Esophagus squamous epithelium (tissue), 5 donors: ENCODE measurements around the gene TAF1. TPM values are rescaled to one million over a fixed set of nuclear protein-coding genes. Genes with fewer than 3 reads are reported as not detected.

ENCODE experiments used
- DNase-seq: peaks from one replicate; lab custom pipeline; 2025; lab: John Stamatoyannopoulos, UW
- H3K27ac ChIP-seq, 4 donors: fragments of 200-600 bp; sonication (generic); one replicate each; pipeline ENCODE4 v1.5.1; 2016 to 2019; ENCODE audit warnings: mild to moderate bottlenecking in 1 of 4
- H3K27me3 ChIP-seq, 4 donors: fragments of 200-600 bp; sonication (generic); 1 replicate in 3 of 4; 2 replicates in 1 of 4; pipeline versions ENCODE4 v1.5.1 to v1.6.0; 2017 to 2021; ENCODE audit warnings: antibody characterized with exemption in 1 of 4
- H3K36me3 ChIP-seq, 3 donors: fragments of 200-600 bp; sonication (generic); one replicate each; pipeline ENCODE4 v1.5.1; 2016 to 2019
- H3K4me1 ChIP-seq, 3 donors: fragments of 200-600 bp; sonication (generic); one replicate each; pipeline ENCODE4 v1.5.1; 2017 to 2019
- H3K4me3 ChIP-seq, 4 donors: fragments of 200-600 bp; sonication (generic); 1 replicate in 3 of 4; 2 replicates in 1 of 4; pipeline ENCODE4 v1.5.1; 2016 to 2019; ENCODE audit warnings: mild to moderate bottlenecking in 2 of 4, moderate library complexity in 1 of 4
- H3K9me3 ChIP-seq, 3 donors: fragments of 200-600 bp; sonication (generic); one replicate each; pipeline ENCODE4 v1.5.1; 2016 to 2019
- POLR2A ChIP-seq, 4 donors: fragments of 450-650 bp; IDR thresholded peaks; one replicate each; pipeline ENCODE4 v1.6.1; 2017; ENCODE audit warnings: antibody characterized with exemption in 4 of 4, mild to moderate bottlenecking in 4 of 4, moderate library complexity in 3 of 4
- WGBS, 2 donors: methylation state at CpG; one replicate each; pipeline ENCODE4 v1.1.5; 2018; 5-methylcytosine and 5-hydroxymethylcytosine counted together
- intact Hi-C: fragments of 100-400 bp; cut with DNase I; formaldehyde crosslinking; loops from one replicate; pipeline ENCODE4 v1.15.0; 2022
- total RNA-seq, 4 donors: library from RNA; depleted of rRNA; stranded (reverse); fragments of >200 nt; gene quantifications; one replicate each; pipeline ENCODE4 v1.1.0, GENCODE V29; 2016
- TF ChIP-seq, protein P1 (sequence below), 6 experiments: fragments of 450-650 bp in 4 of 6; fragments of 200-600 bp in 2 of 6; sonication (generic) in 2 of 6; IDR thresholded peaks; one replicate each; pipeline ENCODE4 v1.5.1; 2016 to 2019; ENCODE audit warnings: antibody characterized with exemption in 6 of 6, mild to moderate bottlenecking in 4 of 6, moderate library complexity in 4 of 6
- donor health status: DM: yes; HTN: yes; CAD: no.

TAF1 gene
- total RNA-seq, 4 donors from 2014 or later, result 18.6 to 54.2 (median 22.6) TPM

DNA sequence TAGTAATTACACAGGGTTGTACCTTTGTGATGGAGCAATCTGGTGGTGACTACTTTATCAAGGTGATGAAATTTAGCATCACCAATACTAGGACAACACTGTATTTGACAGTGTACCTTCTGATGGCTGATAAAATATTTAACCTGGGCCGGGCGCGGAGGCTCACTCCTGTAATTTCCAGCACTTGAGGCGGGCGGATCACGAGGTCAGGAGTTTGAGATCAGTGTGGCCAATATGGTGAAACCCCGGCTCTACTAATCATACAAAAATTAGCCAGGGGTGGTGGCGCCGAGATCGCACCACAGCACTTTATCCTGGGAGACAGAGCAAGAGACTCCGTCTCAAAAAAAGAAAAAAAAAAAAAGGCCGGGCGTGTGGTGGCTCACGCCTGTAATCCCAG lies 1.9 kb upstream of the TAF1 start:
- Histone ChIP-seq H3K4me3 (no peak overlapping the region), H3K36me3 (no peaks in the 10 kb centered on the region), H3K27ac (no peak overlapping the region), H3K4me1 (peaks cover 5 to 21% (median 10%) of the 10 kb centered on the region in 3 donors), H3K27me3 (no peaks in the 10 kb centered on the region), H3K9me3 (no peaks in the 10 kb centered on the region)
- 92 to 93% methylated on average over 10 to 12 of the region's 14 CpGs for WGBS, 2 donors
- TF ChIP-seq POLR2A (IDR thresholded peaks at IDR 0.05), result no peak
- TF ChIP-seq, protein P1, sequence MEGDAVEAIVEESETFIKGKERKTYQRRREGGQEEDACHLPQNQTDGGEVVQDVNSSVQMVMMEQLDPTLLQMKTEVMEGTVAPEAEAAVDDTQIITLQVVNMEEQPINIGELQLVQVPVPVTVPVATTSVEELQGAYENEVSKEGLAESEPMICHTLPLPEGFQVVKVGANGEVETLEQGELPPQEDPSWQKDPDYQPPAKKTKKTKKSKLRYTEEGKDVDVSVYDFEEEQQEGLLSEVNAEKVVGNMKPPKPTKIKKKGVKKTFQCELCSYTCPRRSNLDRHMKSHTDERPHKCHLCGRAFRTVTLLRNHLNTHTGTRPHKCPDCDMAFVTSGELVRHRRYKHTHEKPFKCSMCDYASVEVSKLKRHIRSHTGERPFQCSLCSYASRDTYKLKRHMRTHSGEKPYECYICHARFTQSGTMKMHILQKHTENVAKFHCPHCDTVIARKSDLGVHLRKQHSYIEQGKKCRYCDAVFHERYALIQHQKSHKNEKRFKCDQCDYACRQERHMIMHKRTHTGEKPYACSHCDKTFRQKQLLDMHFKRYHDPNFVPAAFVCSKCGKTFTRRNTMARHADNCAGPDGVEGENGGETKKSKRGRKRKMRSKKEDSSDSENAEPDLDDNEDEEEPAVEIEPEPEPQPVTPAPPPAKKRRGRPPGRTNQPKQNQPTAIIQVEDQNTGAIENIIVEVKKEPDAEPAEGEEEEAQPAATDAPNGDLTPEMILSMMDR (IDR thresholded peaks at IDR 0.05), result no peak
- intact Hi-C loops, result no loop called here
- no peak for DNase-seq

DNA sequence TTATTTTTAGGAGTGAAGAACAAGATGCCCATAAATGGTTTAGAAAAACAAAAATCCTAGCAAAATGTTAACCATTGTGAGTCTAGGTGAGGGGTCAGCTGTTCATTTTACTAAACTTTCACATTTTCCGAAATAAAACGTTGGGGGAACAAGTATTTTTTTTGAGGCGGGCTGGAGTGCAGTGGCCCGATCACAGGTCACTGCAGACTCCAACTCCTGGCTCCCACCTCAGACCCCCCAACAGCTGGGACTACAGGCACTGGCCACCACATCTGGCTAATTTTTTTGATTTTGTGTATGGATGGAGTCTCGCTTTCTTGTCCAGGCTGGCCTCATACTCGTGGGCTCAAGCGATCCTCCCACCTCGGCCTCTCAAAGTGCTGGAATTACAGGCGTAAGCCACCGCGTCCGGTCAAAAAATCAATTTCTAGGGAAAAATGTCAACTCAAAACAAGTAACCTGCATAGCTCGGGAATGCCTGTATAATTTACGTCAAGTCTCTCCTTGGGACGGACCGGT lies 742 bp upstream of the TAF1 start:
- H3K27ac ChIP-seq, result peak overlapping the region; percentile 80 to 95 (median 90)
- H3K4me3 ChIP-seq, result peak overlapping the region; percentile 36 to 78 (median 70)

DNA sequence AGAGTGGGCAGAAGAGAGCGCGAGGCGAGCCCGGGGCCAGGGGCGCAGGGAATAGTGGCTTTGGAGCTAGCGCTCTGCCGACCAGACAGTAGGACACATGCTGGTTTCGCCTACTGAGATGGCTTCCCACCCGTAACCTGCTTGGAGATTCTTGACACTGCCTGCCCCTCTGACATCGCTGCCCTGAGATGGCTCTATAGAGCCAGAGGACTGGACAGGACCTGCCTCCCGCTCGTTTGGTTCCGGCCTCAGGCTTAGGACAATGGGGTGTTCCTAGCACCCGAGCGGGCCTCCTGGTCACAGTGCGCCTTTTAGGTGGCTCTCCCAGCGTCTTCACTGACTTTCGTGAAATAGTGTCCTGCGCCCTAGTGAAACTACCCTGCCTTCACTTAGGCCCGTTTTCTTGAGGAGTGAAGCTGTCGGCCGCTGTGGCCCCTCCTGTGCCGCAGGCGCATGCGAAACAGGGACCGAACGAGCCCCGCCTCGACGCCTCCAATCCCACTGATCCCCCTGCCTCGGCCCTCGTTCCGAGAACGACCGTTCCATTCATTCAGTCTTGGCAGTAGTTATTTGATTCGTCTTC lies 608 bp downstream of the TAF1 start:
- Histone ChIP-seq H3K36me3 (peaks cover 0 to 22% (median 0%) of the 10 kb centered on the region in 3 donors), H3K27me3 (no peaks in the 10 kb centered on the region), H3K9me3 (no peaks in the 10 kb centered on the region), H3K4me3 (peak overlapping the region; percentile 48 to 78 (median 70)), H3K27ac (peak overlapping the region; percentile 87 to 95 (median 90)), H3K4me1 (peaks cover 5 to 21% (median 10%) of the 10 kb centered on the region in 3 donors)
- intact Hi-C loops, result no loop called here
- 68% methylated on average over 18 of the region's 36 CpGs; no CpG with 5 or more reads in 1 of the 2 donors for WGBS, 2 donors
- DNase-seq, result no peak
- TF ChIP-seq POLR2A (IDR thresholded peaks at IDR 0.05), result no peak
- TF ChIP-seq, protein P1 (IDR thresholded peaks at IDR 0.05), result no peak

More for the DNA sequence above, 742 bp upstream of the TAF1 start:
- peaks cover 5 to 21% (median 10%) of the 10 kb centered on the region in 3 donors for H3K4me1 ChIP-seq
- no peak for DNase-seq
- 7 to 57% methylated on average over 5 to 12 of the region's 16 CpGs for WGBS, 2 donors
- no peaks in the 10 kb centered on the region for H3K27me3 ChIP-seq
- H3K36me3 ChIP-seq, result peaks cover 0 to 8% (median 0%) of the 10 kb centered on the region in 3 donors
- intact Hi-C loops, result no loop called here
- H3K9me3 ChIP-seq, result no peaks in the 10 kb centered on the region
- peak in 1 of 4 donors; percentile 74 for TF ChIP-seq POLR2A (IDR thresholded peaks at IDR 0.05)
- TF ChIP-seq, protein P1 (IDR thresholded peaks at IDR 0.05), result no peak

DNA sequence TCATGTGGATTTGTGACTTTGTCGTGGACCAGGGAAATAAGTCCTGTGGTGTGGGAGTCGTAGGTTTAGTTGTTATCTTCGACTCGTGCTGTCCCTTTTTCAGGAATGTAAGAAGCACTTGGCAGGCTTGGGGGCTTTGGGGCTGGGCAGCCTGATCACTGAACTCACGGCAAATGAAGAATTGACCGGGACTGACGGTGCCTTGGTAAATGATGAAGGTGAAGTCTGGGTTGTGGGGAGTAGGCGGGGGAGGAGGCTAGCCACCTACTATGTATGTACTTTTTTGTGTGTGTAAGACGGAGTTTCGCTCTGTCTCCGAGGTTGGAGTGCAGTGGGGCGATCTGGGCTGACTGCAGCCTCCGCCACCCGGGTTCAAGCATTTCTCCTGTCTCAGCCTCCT lies 1.2 kb downstream of the TAF1 start:
- H3K27ac ChIP-seq, result peak overlapping the region; percentile 87 to 95 (median 90)
- 15 to 56% methylated on average over 8 to 14 of the region's 14 CpGs for WGBS, 2 donors
- peak overlapping the region; percentile 48 to 78 (median 70) for H3K4me3 ChIP-seq
- DNase-seq, result no peak
- H3K36me3 ChIP-seq, result peaks cover 0 to 27% (median 0%) of the 10 kb centered on the region in 3 donors
- H3K27me3 ChIP-seq, result no peaks in the 10 kb centered on the region
- TF ChIP-seq, protein P1 (IDR thresholded peaks at IDR 0.05), result no peak
- TF ChIP-seq POLR2A (IDR thresholded peaks at IDR 0.05), result no peak
- peaks cover 5 to 21% (median 10%) of the 10 kb centered on the region in 3 donors for H3K4me1 ChIP-seq
- intact Hi-C loops, result no loop called here
- no peaks in the 10 kb centered on the region for H3K9me3 ChIP-seq

DNA sequence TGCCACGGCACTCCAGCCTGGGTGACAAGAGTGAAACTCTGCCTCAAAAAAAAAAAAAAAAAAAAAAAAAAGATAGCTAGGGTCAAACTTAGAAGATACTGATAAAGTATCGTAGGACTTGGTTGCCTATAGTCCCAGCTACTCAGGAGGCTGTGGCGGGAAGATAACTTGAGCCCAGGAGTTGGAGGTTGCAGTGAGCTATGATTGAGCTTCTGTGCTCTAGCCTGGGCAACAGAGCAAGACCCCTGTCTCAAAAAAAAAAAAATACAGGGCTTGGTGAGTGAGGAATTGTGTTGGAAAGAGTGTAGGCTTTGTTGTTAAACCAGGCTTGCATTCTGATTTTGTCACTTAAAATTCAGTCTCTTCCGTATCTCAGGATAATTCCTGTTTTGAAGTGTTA lies 6.2 kb downstream of the TAF1 start:
- no peaks in the 10 kb centered on the region for H3K9me3 ChIP-seq
- 90 to 100% methylated on average over 2 to 4 of the region's 4 CpGs for WGBS, 2 donors
- H3K36me3 ChIP-seq, result peaks cover 0 to 76% (median 3%) of the 10 kb centered on the region in 3 donors

More for the DNA sequence above, 6.2 kb downstream of the TAF1 start:
- Histone ChIP-seq H3K4me1 (peaks cover 3 to 11% (median 8%) of the 10 kb centered on the region in 3 donors), H3K27ac (no peak overlapping the region), H3K27me3 (no peaks in the 10 kb centered on the region), H3K4me3 (no peak overlapping the region)
- intact Hi-C loops, result no loop called here
- no peak for TF ChIP-seq POLR2A (IDR thresholded peaks at IDR 0.05)
- TF ChIP-seq, protein P1 (IDR thresholded peaks at IDR 0.05), result no peak
- no peak for DNase-seq
